Renal cortical epithelial cell (primary cell): ENCODE data around the gene TBC1D22A. TPM values are rescaled to one million over a fixed set of nuclear protein-coding genes. Genes with fewer than 3 reads are reported as not detected.
"Not testable (repeated sequence)": the region's sequence is repeated elsewhere in the genome, so short reads cannot be mapped to it uniquely, and the experiment has no call there.

Source experiments
- DNase-seq: peaks from one replicate; pipeline ENCODE4 v3.0.0-alpha.2; 2011; ENCODE audit warnings: low read depth
- total RNA-seq: library from RNA; depleted of rRNA; stranded (reverse); fragments of >200 nt; gene quantifications from 2 replicates; pipeline ENCODE4 v1.2.3, GENCODE V29; 2014

TBC1D22A gene, protein sequence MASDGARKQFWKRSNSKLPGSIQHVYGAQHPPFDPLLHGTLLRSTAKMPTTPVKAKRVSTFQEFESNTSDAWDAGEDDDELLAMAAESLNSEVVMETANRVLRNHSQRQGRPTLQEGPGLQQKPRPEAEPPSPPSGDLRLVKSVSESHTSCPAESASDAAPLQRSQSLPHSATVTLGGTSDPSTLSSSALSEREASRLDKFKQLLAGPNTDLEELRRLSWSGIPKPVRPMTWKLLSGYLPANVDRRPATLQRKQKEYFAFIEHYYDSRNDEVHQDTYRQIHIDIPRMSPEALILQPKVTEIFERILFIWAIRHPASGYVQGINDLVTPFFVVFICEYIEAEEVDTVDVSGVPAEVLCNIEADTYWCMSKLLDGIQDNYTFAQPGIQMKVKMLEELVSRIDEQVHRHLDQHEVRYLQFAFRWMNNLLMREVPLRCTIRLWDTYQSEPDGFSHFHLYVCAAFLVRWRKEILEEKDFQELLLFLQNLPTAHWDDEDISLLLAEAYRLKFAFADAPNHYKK
- total RNA-seq = 11.5 and 20.0 TPM in 2 replicates

DNA sequence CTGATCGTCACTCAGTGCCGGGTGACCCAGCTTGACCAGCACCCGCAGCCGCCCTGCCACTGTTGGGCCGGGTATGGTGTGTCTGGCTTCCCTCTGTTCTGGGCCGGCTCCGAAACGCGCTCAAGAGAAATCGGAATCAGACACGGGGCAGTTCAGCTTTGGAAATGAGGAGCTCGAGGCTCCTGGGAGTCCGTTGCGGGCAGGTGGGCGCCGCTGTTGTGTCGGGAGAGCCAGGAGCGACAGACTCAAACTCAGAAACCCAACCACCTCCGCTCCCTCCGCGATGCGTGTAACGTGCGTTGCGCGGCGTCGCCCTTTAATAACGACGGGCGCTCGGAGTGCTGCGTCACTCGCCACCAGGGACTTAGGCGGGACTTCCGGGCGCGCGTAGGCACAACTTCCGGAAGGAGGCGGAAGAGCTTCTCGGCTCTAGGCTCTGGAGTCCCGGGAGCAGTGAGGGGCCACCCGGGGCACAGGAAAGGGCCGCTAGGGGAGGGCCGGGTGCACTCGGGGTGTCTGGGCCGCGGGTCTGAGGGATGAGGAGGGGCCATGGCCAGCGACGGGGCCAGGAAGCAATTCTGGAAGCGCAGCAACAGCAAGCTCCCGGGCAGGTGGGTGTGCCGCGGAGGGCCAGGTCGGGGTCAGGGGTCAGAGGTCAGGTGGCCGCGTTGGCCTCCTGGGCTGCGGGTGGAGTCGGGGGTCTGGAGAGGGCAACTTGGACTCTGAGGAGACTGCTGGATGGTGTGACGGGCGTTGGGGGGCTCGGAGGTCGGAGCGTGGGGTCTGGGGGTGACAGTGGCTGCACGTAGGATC lies at the start of gene TBC1D22A:
TBC1D22A (plus strand) TSS at position 413 of the 813 bp plus-strand sequence; CDS start at position 550, 137 bp downstream.
- peak; percentile 78 for DNase-seq

DNA sequence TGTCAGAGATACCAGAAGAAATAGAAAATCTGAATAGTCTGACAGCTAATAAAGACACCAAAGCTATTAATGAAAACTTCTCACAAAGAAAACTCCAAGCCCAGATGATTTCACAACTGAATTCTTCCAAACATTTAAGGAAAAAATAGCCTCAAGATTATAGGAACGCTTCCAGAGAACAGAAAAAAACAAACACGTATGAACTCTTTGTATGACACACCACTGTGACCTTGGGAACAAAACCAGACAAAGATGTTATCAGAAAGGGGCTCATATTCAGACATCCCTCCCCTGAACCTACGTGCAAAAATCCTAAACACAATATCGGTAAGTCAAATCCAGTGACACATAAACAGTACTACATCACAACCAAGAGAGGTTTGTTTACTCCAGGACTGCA lies 47.9 kb upstream of the TBC1D22A start:
- DNase-seq = no peak

DNA sequence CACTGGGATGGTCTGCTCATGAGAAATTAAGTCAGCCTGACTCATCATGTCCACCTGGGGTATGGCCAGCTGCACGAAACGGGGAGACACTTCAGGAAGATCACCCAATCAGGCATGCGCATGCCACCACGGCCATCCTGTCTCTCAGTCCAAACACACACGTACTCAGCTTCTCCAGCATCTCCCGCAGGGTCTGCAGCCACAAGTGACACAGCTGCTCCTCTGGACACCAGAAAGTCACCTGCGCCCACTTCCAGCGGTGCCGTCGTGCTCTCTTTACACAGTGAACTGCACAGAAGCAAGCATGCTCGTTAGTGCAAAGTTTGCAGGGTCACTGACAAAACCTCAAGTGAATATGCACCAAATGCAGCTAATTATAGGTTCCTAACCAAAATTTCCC lies 42.5 kb upstream of the TBC1D22A start:
- DNase-seq = no peak

DNA sequence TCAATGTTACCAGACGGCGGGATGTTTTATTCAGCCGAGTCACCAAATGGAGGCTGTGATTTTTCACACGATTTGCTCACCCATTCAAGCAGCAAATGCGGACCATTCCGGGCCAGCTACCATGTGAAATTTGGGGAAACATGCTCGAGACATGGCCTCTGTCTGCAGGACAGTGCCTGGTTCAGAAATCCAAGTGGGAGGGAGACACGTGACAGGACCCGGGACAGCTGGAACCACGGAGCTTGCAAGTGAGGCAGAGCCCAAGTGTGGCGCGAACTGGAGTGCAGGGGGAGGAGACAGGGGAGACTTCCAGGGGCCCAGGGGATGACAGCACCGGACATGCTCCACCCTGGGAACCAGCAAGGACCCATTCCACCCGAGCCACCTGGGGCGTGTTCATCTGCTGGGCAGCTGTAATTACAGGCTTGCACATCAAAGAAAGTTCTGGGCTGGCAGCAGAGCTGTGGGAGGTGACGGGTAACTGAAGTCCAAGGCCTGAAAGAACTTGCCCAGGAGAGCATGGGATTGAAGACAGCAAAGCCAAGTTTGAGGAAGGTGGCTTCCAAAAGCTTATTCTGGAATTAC lies 40.9 kb upstream of the TBC1D22A start:
- DNase-seq = no peak

DNA sequence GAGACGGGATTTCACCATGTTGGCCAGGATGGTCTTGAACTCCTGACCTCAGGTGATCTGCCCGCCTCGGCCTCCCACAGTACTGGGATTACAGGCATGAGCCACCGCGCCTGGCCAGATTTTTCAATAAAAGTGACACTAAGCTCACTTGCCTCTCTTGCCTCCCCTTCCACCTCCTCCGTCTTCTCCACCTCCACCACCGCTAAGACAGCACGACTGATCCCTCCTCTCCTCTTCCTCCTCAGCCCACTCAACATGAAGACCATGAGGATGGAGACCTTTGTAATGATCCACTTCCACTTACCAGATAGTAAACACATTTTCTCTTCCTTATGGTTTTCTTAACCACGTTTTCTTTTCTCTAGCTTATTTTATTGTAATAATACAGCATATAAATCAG lies 38.6 kb upstream of the TBC1D22A start:
- DNase-seq = no peak

DNA sequence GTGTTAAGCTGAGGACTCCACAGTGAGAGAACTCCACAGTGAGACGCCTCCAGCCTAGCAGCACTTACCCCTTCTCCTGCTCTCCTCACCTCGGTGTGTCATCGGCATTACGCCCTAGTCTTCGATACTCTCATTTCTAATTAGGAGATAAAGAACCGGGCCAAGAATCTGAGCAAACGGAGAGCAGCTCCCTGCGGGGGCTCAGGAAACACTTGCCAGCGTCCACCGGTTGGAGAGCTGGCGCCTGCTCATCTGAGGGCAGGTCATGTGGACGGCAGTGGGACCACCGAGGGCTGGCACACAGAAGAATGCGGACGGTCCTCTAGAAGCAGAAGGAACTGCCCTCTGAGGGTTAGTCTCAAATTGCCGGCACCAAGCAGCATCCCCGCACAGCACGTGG lies 37.4 kb upstream of the TBC1D22A start:
- no peak for DNase-seq

GRCh38 chr22:46726066-46726985 lies 36.1 kb upstream of the TBC1D22A start:
- DNase-seq = no peak

- DNase-seq = no peak
These were observed 35.5 kb upstream of the TBC1D22A start for GRCh38 chr22:46726986-46727317.

GRCh38 chr22:46727813-46728364 lies 34.6 kb upstream of the TBC1D22A start:
- DNase-seq = no peak

- DNase-seq = no peak
These were observed 34.0 kb upstream of the TBC1D22A start for GRCh38 chr22:46728470-46728869.

GRCh38 chr22:46730568-46731245 lies 31.7 kb upstream of the TBC1D22A start:
- DNase-seq = no peak

DNA sequence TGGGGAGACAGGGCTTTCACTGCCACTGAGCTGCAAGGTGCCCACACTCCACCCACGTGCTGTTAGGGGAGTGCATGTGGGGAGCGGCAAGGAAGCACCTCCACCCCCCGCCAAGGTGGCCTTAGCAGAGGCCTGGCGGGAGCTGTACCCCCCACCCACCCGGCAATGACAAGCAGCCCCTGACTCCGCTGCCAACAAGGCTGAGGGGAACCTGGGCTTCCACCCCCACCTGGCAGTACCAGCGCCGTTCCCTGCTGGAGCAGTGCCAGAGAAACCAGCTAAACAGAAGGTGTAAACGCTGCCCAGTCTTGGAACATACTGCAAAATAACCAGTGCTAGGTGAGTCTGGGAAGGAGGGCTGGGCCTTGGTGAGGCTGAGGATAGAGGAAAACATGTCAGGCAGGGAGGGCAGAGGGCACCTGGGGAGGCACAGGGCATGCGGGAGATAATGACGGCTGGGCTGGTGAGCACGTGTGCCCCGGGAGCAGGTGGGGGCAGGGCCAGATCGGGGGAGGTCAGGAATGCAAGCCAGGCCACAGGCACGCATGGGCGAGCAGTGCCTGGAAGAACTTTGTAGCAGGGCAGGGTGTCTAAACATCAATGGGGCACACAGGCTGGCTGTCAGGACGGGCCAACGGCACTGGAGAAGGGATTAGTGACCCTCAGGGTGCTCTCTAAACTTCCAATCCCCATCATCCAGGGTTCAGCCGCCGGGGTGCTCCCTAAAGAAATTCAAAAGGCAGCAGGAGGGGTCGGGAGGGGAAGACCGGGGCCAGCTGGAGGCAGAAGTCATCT lies 31.0 kb upstream of the TBC1D22A start:
- DNase-seq = peak; percentile 66

DNA sequence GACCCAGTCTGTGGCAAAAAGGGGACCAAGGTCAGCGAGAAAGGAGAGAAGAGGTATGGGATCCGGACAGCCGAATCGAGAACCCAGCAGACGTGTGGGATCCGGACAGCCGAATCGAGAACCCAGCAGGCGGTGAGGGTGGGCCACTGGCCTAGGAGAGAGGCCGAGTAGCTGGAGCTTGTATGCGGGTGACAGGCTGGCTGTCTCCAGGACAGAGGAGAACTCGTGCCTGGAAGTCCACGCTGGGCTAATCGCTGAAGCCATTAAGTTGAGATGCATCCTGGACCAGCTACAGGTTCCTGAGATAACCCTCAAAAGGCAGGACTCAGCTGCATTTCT lies 30.4 kb upstream of the TBC1D22A start:
- no peak for DNase-seq

DNA sequence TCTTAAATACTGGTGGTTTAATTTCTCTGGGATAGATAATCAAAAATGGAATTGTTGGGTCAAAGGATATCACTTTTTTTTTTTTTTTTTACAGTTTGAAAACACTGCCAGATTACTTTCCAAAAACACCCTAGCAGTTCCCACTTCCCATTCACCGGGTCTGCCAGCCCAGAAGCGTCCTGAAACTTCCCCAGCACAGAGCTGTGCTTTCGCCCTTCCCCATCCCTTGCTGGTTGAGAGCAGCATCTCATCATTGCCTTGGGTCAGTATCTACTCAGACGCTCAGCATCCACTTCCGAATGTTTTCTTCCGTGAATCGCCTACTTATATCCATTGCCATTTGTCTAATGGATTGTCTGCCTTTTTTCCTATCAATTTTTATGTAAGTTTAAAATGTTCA lies 29.9 kb upstream of the TBC1D22A start:
- DNase-seq = no peak

DNA sequence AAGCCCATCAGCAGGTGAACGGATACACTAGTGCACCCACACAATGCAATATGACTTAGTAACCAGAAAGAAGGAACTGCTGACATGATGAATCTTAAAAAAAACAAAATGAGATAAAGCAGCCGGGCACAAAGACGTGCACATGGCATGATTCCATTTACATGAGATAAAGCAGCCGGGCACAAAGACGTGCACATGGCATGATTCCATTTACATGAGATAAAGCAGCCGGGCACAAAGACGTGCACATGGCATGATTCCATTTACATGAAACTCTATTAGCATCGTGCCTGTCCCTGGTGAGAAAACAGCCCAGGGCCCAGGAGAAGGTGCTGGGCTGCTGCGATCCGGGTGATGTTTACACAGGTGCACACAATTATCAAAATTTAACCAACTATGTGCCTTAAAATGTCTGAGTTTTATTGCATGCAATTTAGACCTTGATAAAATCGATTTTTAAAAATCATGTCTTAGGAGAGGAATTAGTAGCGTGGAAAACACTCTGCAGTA lies 28.2 kb upstream of the TBC1D22A start:
- DNase-seq = not testable (repeated sequence)

- DNase-seq = peak; percentile 67
These were observed 27.5 kb upstream of the TBC1D22A start for GRCh38 chr22:46734830-46735453.

- DNase-seq = no peak
These were observed 26.5 kb upstream of the TBC1D22A start for GRCh38 chr22:46735747-46736608.

GRCh38 chr22:46736705-46737104 lies 25.7 kb upstream of the TBC1D22A start:
- no peak for DNase-seq
